NT2/D1 (cell line): Measurements from ENCODE around the gene SH3D19.

Experiments used
- YY1 ChIP-seq: IDR thresholded peaks from 2 replicates; pipeline ENCODE4 v1.6.1; 2011; ENCODE audit not compliant: insufficient read length, insufficient read depth
- ZNF274 ChIP-seq: IDR thresholded peaks from 2 replicates; pipeline ENCODE4 v1.6.1; 2011; ENCODE audit warnings: mild to moderate bottlenecking, low read depth, low read length

GRCh38 chr4:151242305-151242704 lies 83.1 kb downstream of the SH3D19 start:
- TF ChIP-seq YY1, result no peak
- no peak for TF ChIP-seq ZNF274
